Activated CD8-positive, alpha-beta T cell treated with anti-CD3 and anti-CD28 coated beads, Interleukin-2, amount 10 ng/mL, durations not matched to agents 7 days and 5 days (primary cell): ENCODE measurements around the gene UVRAG. TPM values are rescaled to one million over a fixed set of nuclear protein-coding genes. Genes with fewer than 3 reads are reported as not detected.

Source experiments
- ATAC-seq: fragments of 150-1000 bp; cut with Tn5 transposase; one replicate; pipeline ENCODE4 v1.10.0; 2021; ENCODE audit warnings: moderate library complexity
- CTCF ChIA-PET: fragments of 350-600 bp; sonication (Branson Sonifier 250); formaldehyde crosslinking; loops from one replicate; lab custom pipeline; 2021; ENCODE audit warnings: antibody characterized with exemption; lab: Charles Lee
- POLR2A ChIA-PET: fragments of 350-600 bp; sonication (Branson Sonifier 250); formaldehyde crosslinking; loops from one replicate; lab custom pipeline; 2021; ENCODE audit warnings: antibody characterized with exemption; lab: Charles Lee
- DNase-seq: peaks from one replicate; pipeline ENCODE4 v3.0.0-alpha.2; 2020
- H3K27ac Mint-ChIP-seq: one replicate; pipeline ENCODE4 v1.8.0; 2021; ENCODE audit warnings: mild to moderate bottlenecking, mixed read lengths
- H3K27me3 Mint-ChIP-seq: one replicate; pipeline ENCODE4 v1.8.0; 2021; ENCODE audit warnings: low read depth, mixed read lengths
- H3K36me3 Mint-ChIP-seq: one replicate; pipeline ENCODE4 v1.8.0; 2021; ENCODE audit warnings: low read depth, mixed read lengths
- H3K4me1 Mint-ChIP-seq: one replicate; pipeline ENCODE4 v1.8.0; 2021; ENCODE audit warnings: low read depth, mixed read lengths
- H3K4me3 Mint-ChIP-seq: one replicate; pipeline ENCODE4 v1.8.0; 2021; ENCODE audit warnings: mild to moderate bottlenecking, mixed read lengths
- H3K9me3 Mint-ChIP-seq: one replicate; pipeline ENCODE4 v1.8.0; 2022; ENCODE audit warnings: mixed read lengths; ENCODE audit not compliant: insufficient read depth
- total RNA-seq, 2 experiments: library from RNA; stranded (reverse); gene quantifications; one replicate each; pipeline ENCODE4 v1.2.3, GENCODE V29; 2021

The UVRAG gene
- total RNA-seq, 2 experiments from 2014 or later: 19.8 to 21.1 TPM

DNA sequence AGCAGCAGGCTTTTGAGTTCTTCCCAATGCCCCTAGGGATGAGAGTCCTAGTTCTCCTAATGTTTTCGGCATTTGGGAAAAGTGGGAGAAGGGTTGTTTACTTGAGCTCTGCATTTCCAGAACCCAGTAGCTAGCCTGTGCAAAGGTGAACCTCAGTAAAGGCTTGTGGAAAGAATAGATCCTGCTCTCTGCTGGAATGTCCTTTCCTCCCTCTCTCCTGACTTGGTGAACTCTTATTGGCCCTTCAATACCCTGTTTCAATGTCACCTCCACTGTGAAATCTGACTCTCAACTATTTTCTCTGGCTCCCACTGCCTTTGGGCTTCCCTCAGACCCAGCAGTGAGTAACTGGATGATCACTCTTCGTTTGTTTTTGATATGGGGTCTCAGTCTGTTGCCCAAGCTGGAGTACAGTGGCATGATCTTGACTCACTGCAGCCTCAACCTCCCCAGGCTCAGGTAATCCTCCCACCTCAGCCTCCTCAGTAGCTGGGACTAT, 2.4 kb upstream of the UVRAG start:
- DNase-seq (no peak), ATAC-seq (no peak)
- Mint-ChIP-seq H3K9me3 (no peaks in the 10 kb centered on the region), H3K36me3 (no peaks in the 10 kb centered on the region), H3K4me1 (peaks cover 6% of the 10 kb centered on the region), H3K4me3 (no peak overlapping the region), H3K27ac (no peak overlapping the region), H3K27me3 (peaks cover 5% of the 10 kb centered on the region)
- POLR2A ChIA-PET: no interaction called here
- CTCF ChIA-PET: interaction anchor here (6.2 kb wide), 1 partner anchor 10 kb away, joined by 57 read pairs; no protein-coding TSS in a partner anchor

DNA sequence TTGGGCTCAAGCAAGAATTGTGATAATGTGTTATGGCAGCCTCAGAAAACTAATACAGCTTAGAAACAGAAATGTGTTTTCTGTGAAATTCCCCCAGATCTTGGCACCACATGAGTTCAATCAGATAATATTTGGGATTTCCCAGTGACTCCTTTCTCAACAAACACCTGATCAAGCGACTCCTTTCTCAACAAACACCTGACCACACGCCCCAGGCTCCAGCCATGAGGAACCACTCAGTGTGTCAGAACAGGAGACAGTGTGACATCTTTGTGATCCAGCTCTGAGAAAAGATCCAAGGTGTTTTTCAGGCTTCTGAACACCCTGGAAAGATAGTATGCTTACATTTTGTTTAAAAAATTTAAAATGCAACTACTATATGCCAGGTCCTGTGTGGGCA, 1.9 kb upstream of the UVRAG start:
- DNase-seq: no peak
- H3K4me3 Mint-ChIP-seq: no peak overlapping the region

GRCh38 chr11:75813622-75814039, 1.4 kb upstream of the UVRAG start:
- Mint-ChIP-seq H3K27me3 (peaks cover 5% of the 10 kb centered on the region), H3K27ac (no peak overlapping the region), H3K4me3 (no peak overlapping the region), H3K4me1 (peaks cover 7% of the 10 kb centered on the region), H3K36me3 (no peaks in the 10 kb centered on the region), H3K9me3 (no peaks in the 10 kb centered on the region)
- ATAC-seq: no peak
- POLR2A ChIA-PET: interaction anchor here (1.2 kb wide), 1 partner anchor 37 kb away, joined by 7 read pairs; no protein-coding TSS in a partner anchor
- DNase-seq: no peak
- CTCF ChIA-PET: interaction anchor here (2.0 to 6.2 kb wide), 3 partner anchors 11 to 339 kb away, joined by 6 to 57 read pairs (median 15); no protein-coding TSS in a partner anchor

More for the DNA sequence above, 1.9 kb upstream of the UVRAG start:
- Mint-ChIP-seq H3K27me3 (peaks cover 5% of the 10 kb centered on the region), H3K36me3 (no peaks in the 10 kb centered on the region), H3K4me1 (peaks cover 6% of the 10 kb centered on the region), H3K9me3 (no peaks in the 10 kb centered on the region), H3K27ac (no peak overlapping the region)
- CTCF ChIA-PET: interaction anchor here (2.0 to 6.2 kb wide), 2 partner anchors 11 to 339 kb away, joined by 6 to 57 read pairs; no protein-coding TSS in a partner anchor
- POLR2A ChIA-PET: no interaction called here
- ATAC-seq: no peak

DNA sequence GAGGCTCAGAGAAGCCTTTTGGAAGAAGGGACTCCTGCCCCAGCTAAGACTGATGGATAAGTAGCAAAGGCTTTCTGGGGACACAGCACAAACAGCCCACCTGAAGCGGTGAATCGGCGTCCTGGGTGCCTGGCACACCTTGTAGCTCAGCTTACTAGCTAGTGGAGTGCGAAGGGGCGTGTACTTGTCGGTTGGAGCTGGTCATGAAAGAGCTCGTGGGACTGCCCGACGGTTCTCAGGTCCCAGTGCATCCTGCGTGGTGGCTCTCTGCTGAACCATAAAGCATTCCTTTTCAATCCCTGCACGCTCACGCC, 690 bp upstream of the UVRAG start:
- no peak for DNase-seq
- H3K4me3 Mint-ChIP-seq: no peak overlapping the region
- H3K36me3 Mint-ChIP-seq: no peaks in the 10 kb centered on the region
- CTCF ChIA-PET: interaction anchor here (0.8 to 6.2 kb wide), 5 partner anchors 12 to 395 kb away, joined by 3 to 57 read pairs (median 6); no protein-coding TSS in a partner anchor
- POLR2A ChIA-PET: interaction anchor here (1.2 to 1.9 kb wide), 2 partner anchors 10 to 38 kb away, joined by 7 read pairs; no protein-coding TSS in a partner anchor
- no peaks in the 10 kb centered on the region for H3K9me3 Mint-ChIP-seq
- peak; percentile 52 for ATAC-seq
- peak overlapping the region; percentile 94 for H3K27ac Mint-ChIP-seq
- H3K27me3 Mint-ChIP-seq: peaks cover 5% of the 10 kb centered on the region
- H3K4me1 Mint-ChIP-seq: peaks cover 11% of the 10 kb centered on the region

DNA sequence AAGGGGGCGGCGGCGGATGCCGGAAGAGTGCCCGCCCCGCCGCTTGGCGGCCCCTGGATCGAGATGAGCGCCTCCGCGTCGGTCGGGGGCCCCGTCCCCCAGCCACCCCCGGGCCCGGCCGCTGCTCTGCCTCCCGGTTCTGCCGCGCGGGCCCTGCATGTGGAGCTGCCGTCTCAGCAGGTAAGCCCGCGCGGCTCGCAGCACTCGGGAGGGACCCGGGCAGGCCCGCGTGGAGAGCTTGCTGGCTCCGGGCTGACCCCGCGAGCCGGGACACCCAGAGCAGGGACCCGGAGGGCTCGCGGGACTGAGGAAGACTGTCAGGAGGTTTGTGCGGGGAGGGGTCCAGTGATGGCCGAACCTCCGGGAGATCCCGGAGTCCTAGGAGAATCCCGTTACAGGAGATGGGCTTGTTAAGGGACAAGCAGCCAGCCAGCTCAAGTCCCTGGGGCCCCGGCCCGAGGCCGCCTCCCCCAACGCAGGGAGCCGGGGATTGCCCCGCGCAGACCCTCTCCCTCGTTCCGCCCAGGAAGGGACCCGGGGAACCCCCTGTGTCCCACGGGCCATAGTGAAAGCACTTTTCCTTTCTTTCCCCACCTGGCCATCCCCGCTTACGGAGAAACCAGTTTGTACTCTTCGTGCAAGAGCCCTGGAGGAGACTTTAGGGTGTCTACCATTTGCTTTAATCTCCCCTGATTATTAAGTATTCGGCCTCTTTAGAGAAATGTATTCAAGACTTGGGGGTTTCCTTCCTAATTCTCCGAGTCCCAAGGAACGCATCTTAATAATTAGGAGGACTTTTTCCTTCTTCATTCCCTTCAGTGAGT, 547 bp downstream of the UVRAG start:
- Mint-ChIP-seq H3K4me1 (peaks cover 11% of the 10 kb centered on the region), H3K27me3 (peaks cover 2% of the 10 kb centered on the region), H3K4me3 (no peak overlapping the region), H3K27ac (peak overlapping the region; percentile 94), H3K36me3 (no peaks in the 10 kb centered on the region), H3K9me3 (no peaks in the 10 kb centered on the region)
- POLR2A ChIA-PET: interaction anchor here (0.7 to 1.9 kb wide), 3 partner anchors 9 to 52 kb away, joined by 3 to 7 read pairs (median 3); no protein-coding TSS in a partner anchor
- ATAC-seq (peak; percentile 1), DNase-seq (peak; percentile 44)
- CTCF ChIA-PET: interaction anchor here (1.4 to 6.2 kb wide), 4 partner anchors 13 to 337 kb away, joined by 3 to 57 read pairs (median 10); no protein-coding TSS in a partner anchor

DNA sequence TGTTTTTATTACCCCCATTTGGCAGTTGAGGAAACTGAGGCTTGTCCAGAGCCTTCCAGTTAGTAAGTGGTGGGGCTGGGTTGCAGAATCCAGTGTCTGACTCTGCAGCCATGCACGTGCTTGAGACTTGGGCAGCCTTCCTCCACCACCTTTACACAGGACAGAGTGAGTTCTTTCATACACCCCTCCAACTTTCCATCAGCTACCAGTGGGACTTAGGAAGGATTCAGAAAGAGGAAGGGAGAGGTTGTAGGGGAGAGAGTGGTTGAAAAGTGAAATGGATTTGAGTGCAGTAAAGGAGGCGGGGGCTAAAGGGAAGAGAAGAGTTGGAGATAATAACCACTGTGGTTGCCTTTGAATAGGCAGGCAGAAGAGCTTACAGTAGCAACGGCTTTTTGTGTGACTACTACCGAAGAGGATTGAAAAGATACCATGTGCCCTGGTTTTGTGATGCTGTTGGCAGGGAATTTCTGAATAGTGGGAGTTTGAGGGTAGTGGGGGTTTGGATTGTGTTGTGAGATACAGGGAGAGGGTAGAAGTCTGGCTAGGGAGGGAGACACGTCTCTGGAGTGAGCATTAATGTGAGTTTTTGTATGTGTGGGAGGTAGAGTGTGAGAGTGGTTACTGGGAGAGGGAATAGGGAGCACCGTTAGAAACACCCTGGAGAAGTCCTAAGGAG, 1.7 kb downstream of the UVRAG start:
- POLR2A ChIA-PET: interaction anchor here (1.0 kb wide), 1 partner anchor 25 kb away, joined by 3 read pairs; no protein-coding TSS in a partner anchor
- CTCF ChIA-PET: interaction anchor here (0.9 to 2.0 kb wide), 4 partner anchors 14 to 336 kb away, joined by 3 to 11 read pairs (median 6); no protein-coding TSS in a partner anchor
- Mint-ChIP-seq H3K27me3 (peaks cover 2% of the 10 kb centered on the region), H3K4me1 (peaks cover 13% of the 10 kb centered on the region), H3K4me3 (no peak overlapping the region), H3K27ac (no peak overlapping the region), H3K9me3 (no peaks in the 10 kb centered on the region), H3K36me3 (peaks cover 7% of the 10 kb centered on the region)
- no peak for ATAC-seq
- no peak for DNase-seq

DNA sequence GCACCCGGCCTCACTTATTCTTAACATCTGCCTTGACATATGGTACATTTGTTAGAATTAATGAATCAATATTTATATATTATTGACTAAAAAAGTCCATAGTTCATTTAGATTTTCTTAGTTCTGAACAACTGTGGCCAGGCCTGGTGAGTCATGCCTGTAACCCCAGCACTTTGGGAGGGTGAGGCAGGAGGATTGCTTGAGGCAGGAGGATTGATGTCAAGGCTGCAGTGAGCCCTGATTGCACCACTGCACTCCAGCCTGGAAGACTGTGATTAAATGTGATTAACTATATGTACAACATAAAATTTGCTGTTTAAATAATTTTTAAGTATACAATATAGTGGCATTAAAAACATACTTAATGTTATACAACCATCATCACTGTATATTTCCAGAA, 5.6 kb downstream of the UVRAG start:
- Mint-ChIP-seq H3K27ac (no peak overlapping the region), H3K27me3 (no peaks in the 10 kb centered on the region), H3K9me3 (no peaks in the 10 kb centered on the region), H3K4me3 (no peak overlapping the region), H3K36me3 (peaks cover 20% of the 10 kb centered on the region), H3K4me1 (peaks cover 28% of the 10 kb centered on the region)
- ChIA-PET POLR2A (no interaction called here), CTCF (interaction anchor here (1.1 kb wide), 1 partner anchor 48 kb away, joined by 4 read pairs; no protein-coding TSS in a partner anchor)
- ATAC-seq: no peak
- no peak for DNase-seq

GRCh38 chr11:75821202-75821601, 6.2 kb downstream of the UVRAG start:
- CTCF ChIA-PET: interaction anchor here (1.2 kb wide), 1 partner anchor 18 kb away, joined by 5 read pairs; no protein-coding TSS in a partner anchor
- POLR2A ChIA-PET: no interaction called here
- Mint-ChIP-seq H3K4me1 (peaks cover 28% of the 10 kb centered on the region), H3K27ac (no peak overlapping the region), H3K27me3 (no peaks in the 10 kb centered on the region), H3K36me3 (peaks cover 21% of the 10 kb centered on the region), H3K9me3 (no peaks in the 10 kb centered on the region), H3K4me3 (no peak overlapping the region)
- ATAC-seq (no peak), DNase-seq (no peak)

DNA sequence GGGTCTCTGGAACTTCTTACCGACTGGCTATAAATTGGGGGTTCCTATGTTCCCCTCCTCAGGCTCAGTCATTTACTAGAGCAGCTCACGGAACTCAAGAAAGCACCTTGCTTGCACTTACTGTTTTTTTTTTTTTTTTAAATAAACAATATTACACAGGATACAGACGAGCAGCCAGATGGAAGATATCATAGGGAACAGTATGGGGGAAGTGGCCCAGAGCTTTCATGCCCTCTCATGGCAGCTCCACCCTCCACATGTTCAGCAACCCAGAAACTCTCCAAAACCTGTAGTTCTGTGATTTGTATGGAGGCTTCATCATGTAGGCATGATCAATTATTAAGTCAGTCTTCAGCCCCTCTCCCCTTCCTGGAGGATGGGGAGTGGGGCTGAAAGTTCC, 7.5 kb downstream of the UVRAG start:
- Mint-ChIP-seq H3K4me1 (peaks cover 31% of the 10 kb centered on the region), H3K27ac (no peak overlapping the region)

DNA sequence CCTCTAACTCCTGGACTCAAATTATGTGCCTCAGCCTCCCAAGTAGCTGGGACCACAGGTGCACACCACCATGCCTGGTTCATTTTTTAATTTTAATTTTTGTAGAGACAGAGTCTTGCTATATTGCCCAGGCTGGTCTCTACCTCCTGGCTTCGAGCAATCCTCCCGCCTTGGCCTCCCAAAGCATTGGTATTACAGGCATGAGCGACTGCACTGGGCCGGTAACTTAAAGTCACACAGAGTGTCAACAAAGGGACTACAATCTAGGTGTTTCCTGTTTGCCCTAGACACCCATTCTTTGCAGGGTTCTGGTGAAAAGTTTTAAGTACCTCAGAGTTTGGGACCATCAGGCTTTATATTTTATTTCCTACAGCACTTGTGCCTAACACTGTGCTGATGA, 8.4 kb downstream of the UVRAG start:
- DNase-seq (no peak), ATAC-seq (no peak)
- ChIA-PET CTCF (interaction anchor here (0.7 to 1.2 kb wide), 2 partner anchors 329 to 385 kb away, joined by 3 to 4 read pairs; no protein-coding TSS in a partner anchor), POLR2A (no interaction called here)
- Mint-ChIP-seq H3K36me3 (peaks cover 21% of the 10 kb centered on the region), H3K27me3 (no peaks in the 10 kb centered on the region), H3K9me3 (no peaks in the 10 kb centered on the region), H3K4me1 (peaks cover 31% of the 10 kb centered on the region), H3K4me3 (no peak overlapping the region), H3K27ac (no peak overlapping the region)

More for the DNA sequence above, 7.5 kb downstream of the UVRAG start:
- ChIA-PET CTCF (no interaction called here), POLR2A (no interaction called here)
- Mint-ChIP-seq H3K4me3 (no peak overlapping the region), H3K36me3 (peaks cover 21% of the 10 kb centered on the region), H3K9me3 (no peaks in the 10 kb centered on the region), H3K27me3 (no peaks in the 10 kb centered on the region)
- DNase-seq (no peak), ATAC-seq (no peak)

DNA sequence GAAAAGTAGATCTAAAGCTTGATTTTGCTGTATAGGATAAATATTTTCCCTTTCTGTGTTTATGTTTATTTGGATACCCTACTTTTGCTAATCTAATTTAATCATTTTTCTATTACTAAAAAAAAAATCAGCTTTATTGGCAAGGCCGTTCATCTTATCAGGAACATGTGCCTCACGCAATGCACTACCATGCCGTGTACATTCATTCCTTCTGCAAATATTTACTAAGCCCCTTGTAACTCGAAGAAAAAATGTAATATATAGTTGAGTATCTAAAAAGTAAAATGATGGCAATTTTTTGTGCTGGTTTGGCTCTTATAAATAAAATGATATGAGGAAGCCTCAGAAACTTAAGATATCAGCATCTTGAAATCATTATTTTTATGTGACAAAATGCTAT, 8.9 kb downstream of the UVRAG start:
- POLR2A ChIA-PET: interaction anchor here (2.1 kb wide), 1 partner anchor 9 kb away, joined by 7 read pairs; the partner anchor contains the start of gene UVRAG
- peaks cover 28% of the 10 kb centered on the region for H3K4me1 Mint-ChIP-seq

More for the DNA sequence above, 8.9 kb downstream of the UVRAG start:
- CTCF ChIA-PET: interaction anchor here (0.6 to 1.2 kb wide), 3 partner anchors 317 to 385 kb away, joined by 3 to 4 read pairs (median 3); no protein-coding TSS in a partner anchor
- no peak overlapping the region for H3K27ac Mint-ChIP-seq
- no peak for ATAC-seq
- no peaks in the 10 kb centered on the region for H3K27me3 Mint-ChIP-seq
- H3K9me3 Mint-ChIP-seq: no peaks in the 10 kb centered on the region
- peak overlapping the region; percentile 49 for H3K4me3 Mint-ChIP-seq
- no peak for DNase-seq
- H3K36me3 Mint-ChIP-seq: peaks cover 21% of the 10 kb centered on the region
